GM08714 (cell line): ENCODE measurements around the gene MAP3K12.

Source experiments
- H3K4me3 ChIP-seq: fragments of 200-500 bp; sonication (Bioruptor generic); 2 replicates; pipeline ENCODE4 v1.5.1; 2014; ENCODE audit warnings: mild to moderate bottlenecking, low read length, inconsistent platforms
- ZNF274 ChIP-seq: IDR thresholded peaks from 2 replicates; pipeline ENCODE4 v1.6.1; 2012; ENCODE audit warnings: mild to moderate bottlenecking, low read depth, low read length

Gene MAP3K12

GRCh38 chr12:53516758-53517455, 17.6 kb upstream of the MAP3K12 start:
- H3K4me3 ChIP-seq, result no peak overlapping the region
- TF ChIP-seq ZNF274, result no peak

- no peak overlapping the region for H3K4me3 ChIP-seq
- TF ChIP-seq ZNF274, result no peak
These were observed 16.0 kb upstream of the MAP3K12 start for GRCh38 chr12:53515291-53515680.

- H3K4me3 ChIP-seq, result no peak overlapping the region
- TF ChIP-seq ZNF274, result no peak
These were observed 15.5 kb upstream of the MAP3K12 start for GRCh38 chr12:53514628-53515290.

GRCh38 chr12:53513712-53514410, 14.6 kb upstream of the MAP3K12 start:
- no peak for TF ChIP-seq ZNF274
- no peak overlapping the region for H3K4me3 ChIP-seq

- H3K4me3 ChIP-seq, result no peak overlapping the region
- TF ChIP-seq ZNF274, result no peak
These were observed 11.0 kb upstream of the MAP3K12 start for GRCh38 chr12:53510181-53510812.

GRCh38 chr12:53508534-53509170, 9.4 kb upstream of the MAP3K12 start:
- no peak for TF ChIP-seq ZNF274
- no peak overlapping the region for H3K4me3 ChIP-seq

DNA sequence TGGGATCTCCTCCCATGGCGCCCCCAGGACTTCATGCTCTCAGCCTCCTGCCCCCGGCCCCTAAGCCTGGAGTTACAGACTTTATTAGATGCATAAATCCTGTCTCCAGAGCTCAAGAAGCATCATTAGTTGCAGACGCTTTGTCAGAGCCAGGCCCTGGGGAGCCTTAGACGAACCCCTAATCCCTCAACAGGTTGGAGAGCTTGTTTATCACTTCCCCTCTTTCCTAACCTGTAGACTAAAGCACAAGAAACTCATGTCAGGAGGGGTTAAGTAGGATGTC, 8.3 kb upstream of the MAP3K12 start:
- H3K4me3 ChIP-seq, result no peak overlapping the region
- TF ChIP-seq ZNF274, result no peak

DNA sequence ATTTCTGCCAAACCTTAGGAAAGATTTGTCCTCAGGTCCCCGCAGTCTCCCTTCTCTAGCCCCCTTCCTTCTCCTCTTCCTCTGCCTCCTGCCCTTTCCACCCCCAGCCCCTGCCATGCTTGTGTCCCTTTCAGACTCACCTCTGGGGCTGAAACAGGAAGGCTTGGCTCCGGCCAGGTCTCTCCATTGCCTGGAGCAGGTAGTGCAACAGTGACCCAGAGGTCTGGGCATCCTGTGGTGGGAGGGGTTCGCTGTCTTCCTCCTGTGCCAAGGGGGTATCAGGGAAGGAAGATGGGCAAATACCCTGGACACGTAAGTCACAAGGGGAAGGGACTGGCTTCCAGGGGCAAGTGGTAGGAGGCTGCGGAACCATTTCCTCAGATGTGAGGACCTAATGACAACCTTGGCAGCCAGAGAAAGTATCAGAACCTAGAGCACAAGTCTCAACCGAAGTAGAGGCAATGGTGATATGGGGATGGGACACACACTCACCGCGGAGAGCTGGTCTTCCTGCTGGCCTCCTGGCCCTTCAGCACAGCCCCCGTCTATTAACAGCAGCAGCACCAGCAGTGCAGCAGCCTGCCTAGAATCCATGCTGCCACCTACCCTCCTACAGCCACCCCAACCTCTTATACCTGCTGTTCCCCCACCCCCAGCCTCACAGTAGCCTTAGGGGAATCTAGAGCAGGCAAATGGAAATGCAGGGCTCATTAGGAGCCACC, 7.8 kb upstream of the MAP3K12 start, which contains the start of gene NPFF:
NPFF (minus strand) TSS at position 604 of the 722 bp plus-strand sequence; CDS start at position 594, 10 bp downstream.
- TF ChIP-seq ZNF274, result no peak
- H3K4me3 ChIP-seq, result no peak within 1 kb of the TSS

- TF ChIP-seq ZNF274, result no peak
- no peak overlapping the region for H3K4me3 ChIP-seq
These were observed 7.2 kb upstream of the MAP3K12 start for GRCh38 chr12:53506450-53506785.

DNA sequence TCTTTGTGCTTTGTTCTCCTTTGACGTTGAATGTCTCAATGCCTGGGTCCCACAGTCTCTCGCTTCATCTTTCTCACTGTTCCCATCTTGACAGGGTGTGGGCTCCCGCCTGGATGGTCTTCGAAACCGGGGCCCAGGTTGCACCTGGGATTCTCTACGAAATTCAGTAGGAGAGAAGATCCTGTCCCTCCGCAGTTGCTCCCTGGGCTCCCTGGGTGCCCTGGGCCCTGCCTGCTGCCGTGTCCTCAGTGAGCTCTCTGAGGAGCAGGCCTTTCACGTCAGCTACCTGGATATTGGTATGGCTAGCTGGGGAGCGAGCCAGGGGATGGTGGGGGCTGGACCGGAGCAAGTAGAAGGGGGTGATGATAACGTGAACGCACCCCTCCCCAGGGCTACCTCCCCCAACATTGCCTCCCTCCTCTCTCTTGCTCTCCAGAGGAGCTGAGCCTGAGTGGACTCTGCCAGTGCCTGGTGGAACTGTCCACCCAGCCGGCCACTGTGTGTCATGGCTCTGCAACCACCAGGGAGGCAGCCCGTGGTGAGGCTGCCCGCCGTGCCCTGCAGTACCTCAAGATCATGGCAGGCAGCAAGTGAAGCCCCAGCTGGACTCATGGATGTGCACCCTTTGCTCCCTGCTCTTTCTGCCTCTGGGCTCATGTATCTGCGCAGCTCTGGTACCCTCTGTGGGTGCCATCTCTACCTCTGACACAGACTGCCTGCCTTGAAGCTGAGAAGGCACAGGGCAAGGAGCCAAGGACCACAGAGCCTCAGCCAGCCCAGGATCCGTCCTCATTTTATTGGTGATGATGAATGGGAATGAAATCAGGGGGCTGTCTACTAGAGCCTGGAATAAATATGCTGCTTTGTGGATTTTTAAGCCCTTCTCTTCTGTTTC, 6.5 kb upstream of the MAP3K12 start:
- TF ChIP-seq ZNF274, result no peak
- H3K4me3 ChIP-seq, result no peak overlapping the region

GRCh38 chr12:53505086-53505485, 5.8 kb upstream of the MAP3K12 start:
- H3K4me3 ChIP-seq, result no peak overlapping the region
- no peak for TF ChIP-seq ZNF274

DNA sequence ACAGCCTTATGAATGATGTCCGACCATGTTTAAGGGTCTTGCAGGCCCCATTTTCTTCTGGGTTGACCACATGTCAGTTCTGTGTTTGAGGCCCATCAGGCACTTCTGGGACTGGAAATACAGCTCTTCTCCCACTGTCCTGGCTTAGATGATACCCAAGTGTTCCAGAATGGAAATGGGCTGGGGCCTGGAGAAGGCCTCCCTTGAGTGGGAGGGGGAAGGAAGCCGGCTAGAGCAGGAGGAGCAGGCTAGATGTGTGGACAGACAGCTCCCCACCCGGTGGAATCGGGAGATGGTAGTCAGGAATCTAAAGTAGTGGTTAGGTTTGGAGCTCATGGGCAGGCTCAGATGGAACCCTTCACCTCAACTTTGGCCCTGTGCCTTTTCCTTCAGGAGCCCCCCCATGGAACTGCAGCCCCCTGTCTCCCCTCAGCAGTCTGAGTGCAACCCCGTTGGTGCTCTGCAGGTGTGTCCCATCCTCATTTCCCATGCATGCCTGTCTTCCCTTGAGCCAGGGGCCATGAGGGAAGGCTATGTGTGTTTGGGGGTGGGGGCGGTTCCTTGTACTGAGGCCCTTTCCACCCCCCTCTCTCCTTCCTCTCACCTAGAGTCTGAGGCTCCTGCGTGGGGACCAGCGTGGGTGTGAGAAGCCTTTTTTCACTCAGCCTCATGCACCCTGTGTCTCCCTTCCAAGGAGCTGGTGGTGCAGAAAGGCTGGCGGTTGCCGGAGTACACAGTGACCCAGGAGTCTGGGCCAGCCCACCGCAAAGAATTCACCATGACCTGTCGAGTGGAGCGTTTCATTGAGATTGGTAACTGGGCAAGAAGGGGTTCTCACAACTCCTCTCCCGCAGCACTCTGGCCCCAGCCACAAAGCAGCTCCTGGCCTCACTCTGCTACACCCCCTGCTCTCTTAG, 5.0 kb upstream of the MAP3K12 start:
- no peak for TF ChIP-seq ZNF274
- H3K4me3 ChIP-seq, result no peak overlapping the region
